ENCODE measurements around the gene AJM1. TPM values are rescaled to one million over a fixed set of nuclear protein-coding genes. Genes with fewer than 3 reads are reported as not detected.
"Not testable (repeated sequence)": the region's sequence is repeated elsewhere in the genome, so short reads cannot be mapped to it uniquely, and the experiment has no call there.

Gene AJM1
- total RNA-seq (ENCODE audit: insufficient read depth, low replicate concordance): 1.4 TPM

GRCh38 chr9:136842380-136842948 is at the start of gene AJM1:
TSS of gene AJM1 (plus strand) at chr9:136842478. CDS start at chr9:136844415, 1,937 bp downstream.
- peak; percentile 88 for DNase-seq (ENCODE audit: low spot score)

GRCh38 chr9:136793086-136793946 is 49.0 kb upstream of the AJM1 start:
- DNase-seq (ENCODE audit: low spot score): no peak

- no peak for DNase-seq (ENCODE audit: low spot score)
These were observed 47.8 kb upstream of the AJM1 start for GRCh38 chr9:136794281-136794999.

- DNase-seq (ENCODE audit: low spot score): no peak
These were observed 47.3 kb upstream of the AJM1 start for GRCh38 chr9:136795000-136795348.

GRCh38 chr9:136796238-136796774 is 46.0 kb upstream of the AJM1 start, which contains the start of gene CCDC183:
TSS of gene CCDC183 (plus strand) at chr9:136796338. CDS start at chr9:136796398, 60 bp downstream.
- peak; percentile 37 for DNase-seq (ENCODE audit: low spot score)

GRCh38 chr9:136796775-136797347 is 45.4 kb upstream of the AJM1 start:
- DNase-seq (ENCODE audit: low spot score): peak; percentile 94

GRCh38 chr9:136798708-136799078 is 43.6 kb upstream of the AJM1 start:
- DNase-seq (ENCODE audit: low spot score): no peak

GRCh38 chr9:136799079-136799853 is 43.0 kb upstream of the AJM1 start:
- DNase-seq (ENCODE audit: low spot score): no peak

- peak; percentile 83 for DNase-seq (ENCODE audit: low spot score)
These were observed 42.2 kb upstream of the AJM1 start for GRCh38 chr9:136799854-136800657.

GRCh38 chr9:136802321-136802720 is 40.0 kb upstream of the AJM1 start:
- DNase-seq (ENCODE audit: low spot score): no peak

GRCh38 chr9:136803009-136803550 is 39.2 kb upstream of the AJM1 start:
- DNase-seq (ENCODE audit: low spot score): not testable (repeated sequence)

- no peak for DNase-seq (ENCODE audit: low spot score)
These were observed 38.4 kb upstream of the AJM1 start for GRCh38 chr9:136803551-136804508.

- DNase-seq (ENCODE audit: low spot score): no peak
These were observed 37.6 kb upstream of the AJM1 start for GRCh38 chr9:136804509-136805206.

GRCh38 chr9:136805207-136805740 is 37.0 kb upstream of the AJM1 start:
- no peak for DNase-seq (ENCODE audit: low spot score)

GRCh38 chr9:136806067-136806466 is 36.2 kb upstream of the AJM1 start:
- DNase-seq (ENCODE audit: low spot score): no peak

- no peak for DNase-seq (ENCODE audit: low spot score)
These were observed 35.6 kb upstream of the AJM1 start for GRCh38 chr9:136806631-136807201.

Data from umbilical cord (tissue), 2 donors.